Ascending aorta (tissue), 2 donors: ENCODE measurements around the gene RGMA. TPM values are rescaled to one million over a fixed set of nuclear protein-coding genes. Genes with fewer than 3 reads are reported as not detected.

Experiments
- DNase-seq, 2 donors: peaks; one replicate each; pipeline ENCODE4 v3.0.0-alpha.2; 2019; ENCODE audit warnings: low spot score in 2 of 2
- H3K27ac ChIP-seq, 2 donors: fragments of 200-600 bp; sonication (generic); one replicate each; pipeline ENCODE4 v1.5.1; 2016 to 2017; ENCODE audit warnings: mild to moderate bottlenecking in 1 of 2
- H3K27me3 ChIP-seq: fragments of 200-600 bp; sonication (generic); one replicate; pipeline ENCODE4 v1.5.1; 2017
- H3K36me3 ChIP-seq, 2 donors: fragments of 200-600 bp; sonication (generic); one replicate each; pipeline ENCODE4 v1.5.1; 2016
- H3K4me1 ChIP-seq, 2 donors: fragments of 200-600 bp; sonication (generic); one replicate each; pipeline ENCODE4 v1.5.1; 2016 to 2017; ENCODE audit warnings: mild to moderate bottlenecking in 1 of 2
- H3K4me3 ChIP-seq, 2 donors: fragments of 200-600 bp; sonication (generic); one replicate each; pipeline ENCODE4 v1.5.1; 2016 to 2017; ENCODE audit warnings: mild to moderate bottlenecking in 1 of 2
- H3K9me3 ChIP-seq, 2 donors: fragments of 200-600 bp; sonication (generic); one replicate each; pipeline ENCODE4 v1.5.1; 2016
- intact Hi-C: fragments of 100-400 bp; cut with DNase I; formaldehyde crosslinking; loops from one replicate; pipeline ENCODE4 v1.15.1; 2023
- total RNA-seq: library from RNA; depleted of rRNA; stranded (reverse); fragments of >200 nt; gene quantifications from one replicate; pipeline ENCODE4 v1.1.0, GENCODE V29; 2016
- TF ChIP-seq, protein P1 (sequence below), 3 experiments: fragments of 200-600 bp in 2 of 3; fragments of 450-650 bp in 1 of 3; sonication (generic) in 2 of 3; IDR thresholded peaks; one replicate each; pipeline ENCODE4 v1.5.1; 2016 to 2019; ENCODE audit warnings: antibody characterized with exemption in 3 of 3, mild to moderate bottlenecking in 1 of 3, moderate library complexity in 1 of 3

RGMA gene
- total RNA-seq, 1 donor from 2014 or later = 76.7 TPM

DNA sequence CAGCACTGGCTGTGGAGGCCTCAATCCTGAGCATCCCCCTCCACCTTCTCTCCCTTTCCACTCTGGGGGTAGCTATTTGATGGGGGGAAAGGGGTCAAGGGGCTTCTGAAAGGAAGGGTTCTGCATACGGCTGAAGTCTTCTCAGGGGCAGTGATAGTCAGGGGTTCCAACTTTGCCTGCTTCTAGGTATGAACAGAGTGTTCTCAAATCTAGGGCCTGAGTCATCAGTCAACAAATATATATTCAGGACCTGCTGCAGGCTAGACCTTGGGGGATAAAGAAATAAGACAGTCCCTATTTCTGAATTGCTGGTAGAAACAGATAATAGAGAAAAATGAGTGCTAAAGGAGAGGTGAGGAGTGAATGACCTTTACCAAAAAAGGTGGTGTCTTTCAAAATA, 12.8 kb downstream of the RGMA start:
- Histone ChIP-seq H3K9me3 (no peaks in the 10 kb centered on the region), H3K4me3 (no peak overlapping the region), H3K27me3 (no peaks in the 10 kb centered on the region), H3K4me1 (peaks cover 0 to 5% of the 10 kb centered on the region in 2 donors), H3K27ac (no peak overlapping the region), H3K36me3 (no peaks in the 10 kb centered on the region)
- no peak for DNase-seq
- intact Hi-C loops = loop anchor here (10.0 kb wide), 1 partner anchor 1221 kb away; the partner anchor contains the start of gene SLCO3A1
- TF ChIP-seq, protein P1, sequence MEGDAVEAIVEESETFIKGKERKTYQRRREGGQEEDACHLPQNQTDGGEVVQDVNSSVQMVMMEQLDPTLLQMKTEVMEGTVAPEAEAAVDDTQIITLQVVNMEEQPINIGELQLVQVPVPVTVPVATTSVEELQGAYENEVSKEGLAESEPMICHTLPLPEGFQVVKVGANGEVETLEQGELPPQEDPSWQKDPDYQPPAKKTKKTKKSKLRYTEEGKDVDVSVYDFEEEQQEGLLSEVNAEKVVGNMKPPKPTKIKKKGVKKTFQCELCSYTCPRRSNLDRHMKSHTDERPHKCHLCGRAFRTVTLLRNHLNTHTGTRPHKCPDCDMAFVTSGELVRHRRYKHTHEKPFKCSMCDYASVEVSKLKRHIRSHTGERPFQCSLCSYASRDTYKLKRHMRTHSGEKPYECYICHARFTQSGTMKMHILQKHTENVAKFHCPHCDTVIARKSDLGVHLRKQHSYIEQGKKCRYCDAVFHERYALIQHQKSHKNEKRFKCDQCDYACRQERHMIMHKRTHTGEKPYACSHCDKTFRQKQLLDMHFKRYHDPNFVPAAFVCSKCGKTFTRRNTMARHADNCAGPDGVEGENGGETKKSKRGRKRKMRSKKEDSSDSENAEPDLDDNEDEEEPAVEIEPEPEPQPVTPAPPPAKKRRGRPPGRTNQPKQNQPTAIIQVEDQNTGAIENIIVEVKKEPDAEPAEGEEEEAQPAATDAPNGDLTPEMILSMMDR (IDR thresholded peaks at IDR 0.05) = no peak

GRCh38 chr15:93074599-93074998, 14.4 kb downstream of the RGMA start:
- peaks cover 0 to 15% of the 10 kb centered on the region in 2 donors for H3K4me1 ChIP-seq
- TF ChIP-seq, protein P1 (IDR thresholded peaks at IDR 0.05) = no peak
- DNase-seq = no peak
- no peaks in the 10 kb centered on the region for H3K27me3 ChIP-seq
- H3K27ac ChIP-seq = no peak overlapping the region
- no peaks in the 10 kb centered on the region for H3K36me3 ChIP-seq
- intact Hi-C loops = loop anchor here (5.0 to 10.0 kb wide), 3 partner anchors 243 to 1220 kb away; partner anchors contain the start of gene SLCO3A1
- H3K4me3 ChIP-seq = no peak overlapping the region
- no peaks in the 10 kb centered on the region for H3K9me3 ChIP-seq

DNA sequence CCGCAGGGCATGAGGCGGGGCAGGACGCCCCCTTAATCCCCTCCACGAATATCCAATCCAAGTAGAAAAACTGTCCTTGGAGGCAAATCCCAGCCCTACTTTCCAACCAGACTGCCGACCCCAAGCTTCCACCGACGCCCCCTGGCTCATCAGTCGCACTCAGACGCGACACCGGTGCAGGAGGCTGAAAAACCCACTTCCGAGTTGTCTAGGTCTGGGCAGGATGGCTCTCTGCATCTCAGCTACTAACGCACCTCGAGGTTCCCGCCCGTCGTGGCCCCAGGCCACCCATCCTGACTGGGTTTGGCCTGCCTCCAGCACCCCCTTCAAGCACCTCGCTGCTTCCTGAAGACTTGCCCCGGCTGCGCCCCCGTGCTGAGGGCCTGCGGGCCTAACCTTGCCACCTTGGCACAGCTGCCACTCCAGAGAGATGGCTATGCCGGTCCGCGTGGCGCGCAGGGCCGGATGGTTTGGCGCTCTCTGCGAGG, 15.5 kb downstream of the RGMA start:
- TF ChIP-seq, protein P1 (IDR thresholded peaks at IDR 0.05) = peak in 1 of 3 experiments; percentile 2
- peaks cover 0 to 17% of the 10 kb centered on the region in 2 donors for H3K4me1 ChIP-seq
- H3K4me3 ChIP-seq = peak overlapping the region; percentile 81 to 91
- H3K9me3 ChIP-seq = no peaks in the 10 kb centered on the region
- no peaks in the 10 kb centered on the region for H3K36me3 ChIP-seq
- H3K27me3 ChIP-seq = no peaks in the 10 kb centered on the region
- intact Hi-C loops = loop anchor here (1.0 to 10.0 kb wide), 4 partner anchors 43 to 1219 kb away; partner anchors contain the start of gene SLCO3A1
- peak overlapping the region; percentile 61 to 86 for H3K27ac ChIP-seq
- DNase-seq = no peak

DNA sequence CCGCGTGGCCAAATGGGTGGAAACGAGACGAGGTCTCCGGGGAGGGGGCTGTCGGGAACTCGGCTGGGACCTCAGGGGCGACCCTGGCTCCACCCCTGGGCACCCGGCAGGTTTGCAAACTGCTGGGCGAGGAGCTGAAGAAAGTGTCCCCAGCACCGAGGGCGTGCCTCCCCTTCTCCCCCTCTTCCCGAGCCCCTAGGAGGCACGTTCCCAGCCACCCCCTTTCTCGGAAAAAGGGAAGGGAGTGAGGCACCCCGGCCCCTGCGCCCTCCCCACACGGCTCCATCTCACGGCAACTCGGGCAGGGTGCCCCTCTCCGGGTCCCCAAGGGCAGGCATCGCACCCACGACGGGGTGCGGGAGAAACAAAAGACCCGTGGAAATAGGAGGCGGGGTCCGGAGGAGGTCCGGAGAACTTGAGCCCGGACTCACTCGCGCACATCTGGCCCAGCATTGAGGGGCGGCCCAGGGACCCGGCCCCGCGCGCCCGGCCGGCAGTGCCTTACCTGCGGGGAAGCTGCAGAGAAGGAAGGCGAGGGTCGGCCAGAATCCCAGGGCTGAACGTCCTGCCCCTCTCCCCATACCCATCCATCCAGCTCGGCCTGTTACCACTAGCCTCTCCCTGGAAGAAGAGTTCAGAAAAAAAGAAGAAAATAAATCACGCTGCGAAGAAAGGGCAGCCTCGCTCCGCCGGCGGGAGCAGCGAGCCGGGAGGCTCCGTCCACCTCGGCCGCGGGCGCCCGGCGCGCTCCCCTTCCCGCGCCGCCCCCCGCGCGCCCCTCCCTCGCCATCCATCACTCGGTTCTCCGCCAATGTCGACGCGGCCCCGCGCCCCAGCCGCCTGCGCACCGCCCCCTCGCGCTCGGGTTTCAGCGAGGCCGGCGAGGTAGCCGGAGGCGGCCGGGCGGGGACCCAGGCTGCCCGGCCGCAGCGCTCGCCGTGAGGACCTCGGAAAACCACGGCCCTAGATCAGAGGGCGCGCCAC, 16.3 kb downstream of the RGMA start:
- DNase-seq = peak in 1 of 2 donors; percentile 88
- Histone ChIP-seq H3K4me3 (peak overlapping the region; percentile 81 to 91), H3K9me3 (no peaks in the 10 kb centered on the region), H3K36me3 (no peaks in the 10 kb centered on the region), H3K27me3 (no peaks in the 10 kb centered on the region), H3K27ac (peak overlapping the region; percentile 84 to 86), H3K4me1 (peaks cover 2 to 21% of the 10 kb centered on the region in 2 donors)
- intact Hi-C loops = loop anchor here (1.0 to 10.0 kb wide), 4 partner anchors 42 to 1218 kb away; partner anchors contain the start of gene SLCO3A1
- TF ChIP-seq, protein P1 (IDR thresholded peaks at IDR 0.05) = peak in 1 of 3 experiments; percentile 4

GRCh38 chr15:93072011-93072410, 17.0 kb downstream of the RGMA start:
- no peaks in the 10 kb centered on the region for H3K9me3 ChIP-seq
- H3K27ac ChIP-seq = peak overlapping the region; percentile 84 to 86
- H3K27me3 ChIP-seq = no peaks in the 10 kb centered on the region
- peak overlapping the region; percentile 81 to 91 for H3K4me3 ChIP-seq
- H3K36me3 ChIP-seq = no peaks in the 10 kb centered on the region
- H3K4me1 ChIP-seq = peaks cover 6 to 28% of the 10 kb centered on the region in 2 donors
- TF ChIP-seq, protein P1 (IDR thresholded peaks at IDR 0.05) = no peak
- intact Hi-C loops = loop anchor here (5.0 to 10.0 kb wide), 3 partner anchors 245 to 1217 kb away; partner anchors contain the start of gene SLCO3A1
- DNase-seq = no peak
